Astrocyte (in vitro differentiated cells and primary cell): ENCODE data around the gene KCNK15.

ENCODE experiments used
- EZH2 ChIP-seq: IDR thresholded peaks from 2 replicates; pipeline ENCODE4 v1.6.1; 2012; ENCODE audit warnings: mild to moderate bottlenecking, low read length, inconsistent platforms; ENCODE audit not compliant: insufficient read depth
- TF ChIP-seq, protein P1 (sequence below): IDR thresholded peaks from 2 replicates; pipeline ENCODE4 v1.5.1; 2011; ENCODE audit warnings: low read depth, mild to moderate bottlenecking, inconsistent platforms, low read length, moderate library complexity; ENCODE audit not compliant: insufficient read depth

GRCh38 chr20:44725837-44726236, 19.8 kb upstream of the KCNK15 start:
- TF ChIP-seq, protein P1, sequence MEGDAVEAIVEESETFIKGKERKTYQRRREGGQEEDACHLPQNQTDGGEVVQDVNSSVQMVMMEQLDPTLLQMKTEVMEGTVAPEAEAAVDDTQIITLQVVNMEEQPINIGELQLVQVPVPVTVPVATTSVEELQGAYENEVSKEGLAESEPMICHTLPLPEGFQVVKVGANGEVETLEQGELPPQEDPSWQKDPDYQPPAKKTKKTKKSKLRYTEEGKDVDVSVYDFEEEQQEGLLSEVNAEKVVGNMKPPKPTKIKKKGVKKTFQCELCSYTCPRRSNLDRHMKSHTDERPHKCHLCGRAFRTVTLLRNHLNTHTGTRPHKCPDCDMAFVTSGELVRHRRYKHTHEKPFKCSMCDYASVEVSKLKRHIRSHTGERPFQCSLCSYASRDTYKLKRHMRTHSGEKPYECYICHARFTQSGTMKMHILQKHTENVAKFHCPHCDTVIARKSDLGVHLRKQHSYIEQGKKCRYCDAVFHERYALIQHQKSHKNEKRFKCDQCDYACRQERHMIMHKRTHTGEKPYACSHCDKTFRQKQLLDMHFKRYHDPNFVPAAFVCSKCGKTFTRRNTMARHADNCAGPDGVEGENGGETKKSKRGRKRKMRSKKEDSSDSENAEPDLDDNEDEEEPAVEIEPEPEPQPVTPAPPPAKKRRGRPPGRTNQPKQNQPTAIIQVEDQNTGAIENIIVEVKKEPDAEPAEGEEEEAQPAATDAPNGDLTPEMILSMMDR = no peak
- TF ChIP-seq EZH2 = no peak
